Activated CD4-positive, alpha-beta T cell treated with anti-CD3 and anti-CD28 coated beads, Interleukin-10, Interleukin-2, amounts not matched to agents 100 ng/mL and 50 ng/mL, durations not matched to agents 16 hours and 8 hours (primary cell): ENCODE results near the gene MYOZ2.

Source experiments
- DNase-seq: peaks from one replicate; pipeline ENCODE4 v3.0.0-alpha.2; 2020

The MYOZ2 gene

GRCh38 chr4:119205690-119206089 lies 70.1 kb downstream of the MYOZ2 start:
- DNase-seq = no peak

GRCh38 chr4:119206178-119206577 lies 70.5 kb downstream of the MYOZ2 start:
- DNase-seq = no peak

GRCh38 chr4:119207051-119207450 lies 71.4 kb downstream of the MYOZ2 start:
- DNase-seq = no peak

GRCh38 chr4:119209077-119209476 lies 73.4 kb downstream of the MYOZ2 start:
- DNase-seq = peak; percentile 89

- DNase-seq = no peak
These were observed 74.0 kb downstream of the MYOZ2 start for GRCh38 chr4:119209586-119209985.

GRCh38 chr4:119210775-119211174 lies 75.1 kb downstream of the MYOZ2 start:
- DNase-seq = no peak

GRCh38 chr4:119211867-119212233 lies 76.2 kb downstream of the MYOZ2 start:
- DNase-seq = no peak

GRCh38 chr4:119212234-119212963 lies 76.8 kb downstream of the MYOZ2 start, which contains the start of gene USP53:
Gene USP53 (plus strand): TSS chr4:119212713. CDS start chr4:119239760, 27,047 bp downstream.
- peak; percentile 98 for DNase-seq

GRCh38 chr4:119212964-119213606 lies 77.5 kb downstream of the MYOZ2 start:
- peak; percentile 83 for DNase-seq

- DNase-seq = no peak
These were observed 82.5 kb downstream of the MYOZ2 start for GRCh38 chr4:119218093-119218492.

GRCh38 chr4:119221412-119221811 lies 85.8 kb downstream of the MYOZ2 start:
- no peak for DNase-seq

GRCh38 chr4:119227690-119228089 lies 92.1 kb downstream of the MYOZ2 start:
- DNase-seq = no peak

- DNase-seq = no peak
These were observed 92.8 kb downstream of the MYOZ2 start for GRCh38 chr4:119228406-119228805.

- no peak for DNase-seq
These were observed 94.5 kb downstream of the MYOZ2 start for GRCh38 chr4:119229908-119230687.

- no peak for DNase-seq
These were observed 95.9 kb downstream of the MYOZ2 start for GRCh38 chr4:119231491-119231890.

- DNase-seq = no peak
These were observed 96.7 kb downstream of the MYOZ2 start for GRCh38 chr4:119232286-119232685.

- no peak for DNase-seq
These were observed 97.6 kb downstream of the MYOZ2 start for GRCh38 chr4:119233191-119233590.

- DNase-seq = peak; percentile 28
These were observed 98.1 kb downstream of the MYOZ2 start for GRCh38 chr4:119233750-119234149.

GRCh38 chr4:119237201-119237600 lies 101.6 kb downstream of the MYOZ2 start:
- DNase-seq = no peak
